ENCODE results near the gene FAM171A1. TPM values are rescaled to one million over a fixed set of nuclear protein-coding genes. Genes with fewer than 3 reads are reported as not detected.

Gene FAM171A1
- total and polyA plus RNA-seq, 2 donors (not counting 1 experiment from before 2014, with no cell fraction given): 0.09 TPM; not detected in 1

DNA sequence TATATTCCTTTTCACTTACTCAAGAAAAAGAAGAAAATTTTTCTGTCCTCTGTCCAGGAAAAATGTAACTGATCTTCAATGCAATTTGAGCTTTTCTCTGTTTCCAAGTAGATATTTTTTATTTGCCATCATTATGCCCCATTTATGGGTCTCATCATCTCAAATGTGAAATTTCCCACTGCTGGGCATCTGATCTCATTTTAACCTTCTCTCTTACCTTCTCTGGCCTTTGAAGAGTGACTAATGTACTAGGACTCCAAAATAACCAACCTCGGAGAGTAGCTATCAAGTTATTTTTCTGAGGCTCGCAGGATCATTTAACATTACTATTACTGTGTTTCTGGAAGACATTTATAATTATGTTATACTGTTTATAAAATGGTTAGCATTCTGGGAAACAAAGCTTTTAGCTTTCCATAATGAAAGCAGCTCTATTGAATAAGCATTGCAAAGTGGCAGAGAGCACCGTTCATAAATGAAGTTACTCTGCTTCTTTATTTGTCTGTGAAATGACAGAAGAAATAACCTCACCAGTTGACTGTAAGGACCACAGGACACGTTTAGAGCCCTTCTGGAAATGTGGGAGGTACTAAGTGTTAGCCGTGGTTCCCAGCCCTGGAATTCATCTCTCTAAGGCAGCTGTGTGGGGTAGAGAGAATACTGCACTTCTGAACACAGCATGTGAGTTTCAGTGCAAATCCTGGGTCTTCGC lies 169.3 kb downstream of the FAM171A1 start:
- DNase-seq (no peak), ATAC-seq (ENCODE audit: low read depth) (no peak)
- H3K9me3 Mint-ChIP-seq (ENCODE audit: insufficient read depth): no peaks in the 10 kb centered on the region
- Histone ChIP-seq H3K4me2 (replicated peaks; ENCODE audit: low read depth, low read length, poor library complexity, severe bottlenecking) (no peak overlapping the region), H3K9ac (ENCODE audit: low read length) (no peak overlapping the region), H3K79me2 (ENCODE audit: control insufficient read depth, insufficient read depth, low read length) (no peaks in the 10 kb centered on the region), H3K36me3 (replicated peaks in 1 of 2; ENCODE audit: control extremely low read depth in 1 of 2, control insufficient read depth in 1 of 2, extremely low read depth in 1 of 2, insufficient read depth in 2 of 2, low read length in 1 of 2) (no peaks in the 10 kb centered on the region), H3K27ac (ENCODE audit: low read length in 2 of 2) (no peak overlapping the region), H3K27me3 (replicated peaks in 1 of 4; ENCODE audit: control extremely low read depth in 1 of 4, control insufficient read depth in 3 of 4, insufficient read depth in 4 of 4, low read length in 3 of 4) (no peaks in the 10 kb centered on the region), H3K4me3 (ENCODE audit: control extremely low read depth in 1 of 5, extremely low read depth in 1 of 5, insufficient read depth in 1 of 5, low read depth in 2 of 5, low read length in 4 of 5) (no peak overlapping the region), H4K20me1 (ENCODE audit: control insufficient read depth, insufficient read depth, low read length, poor library complexity, severe bottlenecking) (no peaks in the 10 kb centered on the region), H2AFZ (ENCODE audit: insufficient read depth, low read depth, low read length, poor library complexity, severe bottlenecking) (no peak overlapping the region), H3K4me1 (ENCODE audit: control insufficient read depth in 2 of 2, insufficient read depth in 2 of 2, low read length in 2 of 2) (no peaks in the 10 kb centered on the region), H3K9me3 (ENCODE audit: control extremely low read depth in 1 of 3, control insufficient read depth in 2 of 3, insufficient read depth in 1 of 3, low read length in 2 of 3) (no peaks in the 10 kb centered on the region)
- H3K27me3 Mint-ChIP-seq: peaks cover 26% of the 10 kb centered on the region
- intact Hi-C loops (cut with micrococcal nuclease): no loop called here
- CTCF ChIA-PET: no interaction called here
- WGBS (ENCODE audit: insufficient coverage): 97% methylated on average over 3 of the region's 6 CpGs
- TF ChIP-seq, protein P1, sequence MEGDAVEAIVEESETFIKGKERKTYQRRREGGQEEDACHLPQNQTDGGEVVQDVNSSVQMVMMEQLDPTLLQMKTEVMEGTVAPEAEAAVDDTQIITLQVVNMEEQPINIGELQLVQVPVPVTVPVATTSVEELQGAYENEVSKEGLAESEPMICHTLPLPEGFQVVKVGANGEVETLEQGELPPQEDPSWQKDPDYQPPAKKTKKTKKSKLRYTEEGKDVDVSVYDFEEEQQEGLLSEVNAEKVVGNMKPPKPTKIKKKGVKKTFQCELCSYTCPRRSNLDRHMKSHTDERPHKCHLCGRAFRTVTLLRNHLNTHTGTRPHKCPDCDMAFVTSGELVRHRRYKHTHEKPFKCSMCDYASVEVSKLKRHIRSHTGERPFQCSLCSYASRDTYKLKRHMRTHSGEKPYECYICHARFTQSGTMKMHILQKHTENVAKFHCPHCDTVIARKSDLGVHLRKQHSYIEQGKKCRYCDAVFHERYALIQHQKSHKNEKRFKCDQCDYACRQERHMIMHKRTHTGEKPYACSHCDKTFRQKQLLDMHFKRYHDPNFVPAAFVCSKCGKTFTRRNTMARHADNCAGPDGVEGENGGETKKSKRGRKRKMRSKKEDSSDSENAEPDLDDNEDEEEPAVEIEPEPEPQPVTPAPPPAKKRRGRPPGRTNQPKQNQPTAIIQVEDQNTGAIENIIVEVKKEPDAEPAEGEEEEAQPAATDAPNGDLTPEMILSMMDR (IDR thresholded peaks at IDR 0.05): no peak
- no peak for TF ChIP-seq EZH2 (IDR thresholded peaks at IDR 0.05; ENCODE audit: borderline replicate concordance, insufficient read depth, low read depth, low read length, poor library complexity, severe bottlenecking)
- no peak overlapping the region for H3K27ac Mint-ChIP-seq
- no peaks in the 10 kb centered on the region for H3K4me1 Mint-ChIP-seq
- H3K4me3 Mint-ChIP-seq: no peak overlapping the region
- POLR2A ChIA-PET: interaction anchor here (0.6 kb wide), 1 partner anchor 246 kb away, joined by 3 read pairs; no protein-coding TSS in a partner anchor

DNA sequence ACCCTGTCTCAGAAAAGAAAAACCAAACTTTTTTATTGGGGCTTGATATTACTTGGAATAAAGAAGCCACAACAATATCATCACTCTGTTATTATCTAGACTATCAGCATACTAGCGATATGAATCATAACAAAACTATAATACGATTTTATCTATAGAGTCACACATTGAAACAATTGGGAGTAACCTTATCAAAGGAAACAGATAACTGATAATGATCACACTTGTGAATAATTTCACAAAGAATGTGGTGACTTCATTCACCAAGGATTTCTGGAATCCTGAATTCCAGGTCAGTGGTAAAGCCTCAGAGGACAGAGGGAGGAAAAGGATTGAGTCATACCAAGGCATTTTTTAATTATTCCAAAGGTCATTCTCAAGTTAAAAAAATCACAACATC lies 170.5 kb downstream of the FAM171A1 start:
- ATAC-seq (ENCODE audit: low read depth): no peak
- no peak overlapping the region for H3K4me2 ChIP-seq (replicated peaks; ENCODE audit: low read depth, low read length, poor library complexity, severe bottlenecking)
- H3K4me1 ChIP-seq (ENCODE audit: control insufficient read depth in 2 of 2, insufficient read depth in 2 of 2, low read length in 2 of 2): peaks cover 0 to 2% of the 10 kb centered on the region in 2 donors
- no CpG with 5 or more reads among the region's 2 CpGs for WGBS (ENCODE audit: insufficient coverage)
- no peaks in the 10 kb centered on the region for H4K20me1 ChIP-seq (ENCODE audit: control insufficient read depth, insufficient read depth, low read length, poor library complexity, severe bottlenecking)
- intact Hi-C loops (cut with micrococcal nuclease): no loop called here
- no peak overlapping the region for H3K27ac ChIP-seq (ENCODE audit: low read length in 2 of 2)
- H3K36me3 ChIP-seq (replicated peaks in 1 of 2; ENCODE audit: control extremely low read depth in 1 of 2, control insufficient read depth in 1 of 2, extremely low read depth in 1 of 2, insufficient read depth in 2 of 2, low read length in 1 of 2): no peaks in the 10 kb centered on the region
- no peak overlapping the region for H3K9ac ChIP-seq (ENCODE audit: low read length)
- no peak for DNase-seq
- Mint-ChIP-seq H3K27ac (no peak overlapping the region), H3K27me3 (peaks cover 29% of the 10 kb centered on the region), H3K4me1 (peaks cover 3% of the 10 kb centered on the region), H3K4me3 (no peak overlapping the region), H3K9me3 (ENCODE audit: insufficient read depth) (no peaks in the 10 kb centered on the region)
- H3K4me3 ChIP-seq (ENCODE audit: control extremely low read depth in 1 of 5, extremely low read depth in 1 of 5, insufficient read depth in 1 of 5, low read depth in 2 of 5, low read length in 4 of 5): no peak overlapping the region
- H3K27me3 ChIP-seq (replicated peaks in 1 of 4; ENCODE audit: control extremely low read depth in 1 of 4, control insufficient read depth in 3 of 4, insufficient read depth in 4 of 4, low read length in 3 of 4): no peaks in the 10 kb centered on the region
- no peak overlapping the region for H2AFZ ChIP-seq (ENCODE audit: insufficient read depth, low read depth, low read length, poor library complexity, severe bottlenecking)
- CTCF ChIA-PET: no interaction called here
- TF ChIP-seq, protein P1 (IDR thresholded peaks at IDR 0.05): no peak
- TF ChIP-seq EZH2 (IDR thresholded peaks at IDR 0.05; ENCODE audit: borderline replicate concordance, insufficient read depth, low read depth, low read length, poor library complexity, severe bottlenecking): no peak
- no peaks in the 10 kb centered on the region for H3K9me3 ChIP-seq (ENCODE audit: control extremely low read depth in 1 of 3, control insufficient read depth in 2 of 3, insufficient read depth in 1 of 3, low read length in 2 of 3)
- H3K79me2 ChIP-seq (ENCODE audit: control insufficient read depth, insufficient read depth, low read length): no peaks in the 10 kb centered on the region
- POLR2A ChIA-PET: no interaction called here
